ENCODE measurements around the gene CSRP1. TPM values are rescaled to one million over a fixed set of nuclear protein-coding genes. Genes with fewer than 3 reads are reported as not detected.

CSRP1 gene
- total and polyA plus RNA-seq, 2 donors = 719 to 4,390 TPM

DNA sequence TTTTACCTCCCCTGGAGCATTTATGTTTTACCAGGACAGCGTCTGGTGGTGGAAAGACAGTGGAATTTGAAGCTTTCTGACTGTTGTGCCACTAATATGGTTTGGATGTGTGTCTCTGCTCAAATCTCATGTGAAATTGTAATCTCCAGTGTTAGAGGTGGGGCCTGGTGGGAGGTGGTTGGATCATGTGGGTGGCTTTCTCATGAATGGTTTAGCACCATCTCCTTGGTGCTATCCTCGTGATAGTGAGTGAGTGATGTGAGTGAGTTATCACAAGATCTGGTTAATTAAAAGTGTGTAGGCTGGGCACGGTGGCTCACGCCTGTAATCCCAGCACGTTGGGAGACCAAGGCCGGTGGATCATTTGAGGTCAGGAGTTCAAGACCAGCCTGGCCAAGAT lies 61.6 kb downstream of the CSRP1 start:
- no peaks in the 10 kb centered on the region for H3K4me1 ChIP-seq (ENCODE audit: insufficient read depth)
- H3K36me3 ChIP-seq (ENCODE audit: insufficient read depth) = no peaks in the 10 kb centered on the region
- H3K27ac ChIP-seq (ENCODE audit: low read depth) = no peak overlapping the region
- 93% methylated on average over 6 of the region's 6 CpGs for WGBS
- DNase-seq (ENCODE audit: extremely low spot score) = no peak
- no peak overlapping the region for H3K4me3 ChIP-seq (ENCODE audit: low read depth, low read length)

- H3K36me3 ChIP-seq (ENCODE audit: insufficient read depth) = no peaks in the 10 kb centered on the region
- H3K4me3 ChIP-seq (ENCODE audit: low read depth, low read length) = no peak overlapping the region
- H3K4me1 ChIP-seq (ENCODE audit: insufficient read depth) = no peaks in the 10 kb centered on the region
- no peak overlapping the region for H3K27ac ChIP-seq (ENCODE audit: low read depth)
- no peak for DNase-seq (ENCODE audit: extremely low spot score)
- 80% methylated on average over 4 of the region's 4 CpGs for WGBS
Measured at GRCh38 chr1:201444792-201445191, 62.1 kb downstream of the CSRP1 start.

DNA sequence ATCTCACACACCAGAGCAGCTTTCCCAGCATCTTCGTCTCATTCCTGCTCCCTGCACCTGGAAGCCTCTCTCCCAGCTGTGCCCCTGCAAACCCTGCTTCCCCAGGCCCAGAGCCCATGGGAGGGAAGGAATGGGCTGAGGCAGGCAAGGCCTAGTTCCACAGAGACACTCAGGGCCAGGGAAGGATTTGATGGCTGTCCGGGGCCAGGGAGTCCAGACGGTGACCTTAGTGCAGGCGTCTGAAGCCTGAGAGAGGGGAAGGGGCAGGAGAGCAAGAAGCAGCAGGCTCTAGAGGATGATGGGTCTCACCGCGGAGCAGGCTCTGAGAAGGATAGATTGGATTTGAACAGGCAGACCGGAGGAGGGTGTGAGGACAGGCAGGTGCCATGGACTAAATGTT lies 63.2 kb downstream of the CSRP1 start:
- no peaks in the 10 kb centered on the region for H3K36me3 ChIP-seq (ENCODE audit: insufficient read depth)
- 92% methylated on average over 7 of the region's 7 CpGs for WGBS
- no peak overlapping the region for H3K4me3 ChIP-seq (ENCODE audit: low read depth, low read length)
- DNase-seq (ENCODE audit: extremely low spot score) = no peak
- H3K4me1 ChIP-seq (ENCODE audit: insufficient read depth) = no peaks in the 10 kb centered on the region
- no peak overlapping the region for H3K27ac ChIP-seq (ENCODE audit: low read depth)

- H3K36me3 ChIP-seq (ENCODE audit: insufficient read depth) = no peaks in the 10 kb centered on the region
- no peak overlapping the region for H3K27ac ChIP-seq (ENCODE audit: low read depth)
- no peaks in the 10 kb centered on the region for H3K4me1 ChIP-seq (ENCODE audit: insufficient read depth)
- WGBS = 82% methylated on average over 3 of the region's 3 CpGs
- no peak overlapping the region for H3K4me3 ChIP-seq (ENCODE audit: low read depth, low read length)
- no peak for DNase-seq (ENCODE audit: extremely low spot score)
Measured at GRCh38 chr1:201436969-201437368, 70.0 kb downstream of the CSRP1 start.

DNA sequence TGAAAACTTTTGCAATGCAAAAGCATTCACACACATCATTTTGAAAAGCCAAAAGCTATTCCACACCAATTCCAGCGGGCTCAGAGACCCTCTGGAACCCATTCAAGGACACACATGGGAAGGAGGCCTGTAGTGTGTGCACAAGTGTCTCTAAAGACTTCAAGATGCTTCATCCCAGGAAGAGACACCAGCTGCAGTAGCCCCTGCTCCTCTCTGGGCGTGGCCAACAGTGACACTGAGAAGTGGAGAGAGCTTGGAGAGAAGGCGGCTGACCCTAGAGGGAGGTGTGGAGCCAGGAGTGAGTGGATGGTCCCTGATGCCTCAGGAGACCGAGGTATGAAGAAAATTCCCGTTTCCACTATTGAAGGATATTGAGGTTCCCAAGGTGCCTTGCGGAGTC lies 70.5 kb downstream of the CSRP1 start:
- H3K36me3 ChIP-seq (ENCODE audit: insufficient read depth) = no peaks in the 10 kb centered on the region
- no peaks in the 10 kb centered on the region for H3K4me1 ChIP-seq (ENCODE audit: insufficient read depth)
- no peak overlapping the region for H3K4me3 ChIP-seq (ENCODE audit: low read depth, low read length)
- no peak overlapping the region for H3K27ac ChIP-seq (ENCODE audit: low read depth)
- 72% methylated on average over 6 of the region's 6 CpGs for WGBS
- no peak for DNase-seq (ENCODE audit: extremely low spot score)

- no peaks in the 10 kb centered on the region for H3K36me3 ChIP-seq (ENCODE audit: insufficient read depth)
- WGBS = 75% methylated on average over 3 of the region's 3 CpGs
- H3K4me3 ChIP-seq (ENCODE audit: low read depth, low read length) = no peak overlapping the region
- no peak for DNase-seq (ENCODE audit: extremely low spot score)
- no peak overlapping the region for H3K27ac ChIP-seq (ENCODE audit: low read depth)
- no peaks in the 10 kb centered on the region for H3K4me1 ChIP-seq (ENCODE audit: insufficient read depth)
Measured at GRCh38 chr1:201434266-201434665, 72.7 kb downstream of the CSRP1 start.

DNA sequence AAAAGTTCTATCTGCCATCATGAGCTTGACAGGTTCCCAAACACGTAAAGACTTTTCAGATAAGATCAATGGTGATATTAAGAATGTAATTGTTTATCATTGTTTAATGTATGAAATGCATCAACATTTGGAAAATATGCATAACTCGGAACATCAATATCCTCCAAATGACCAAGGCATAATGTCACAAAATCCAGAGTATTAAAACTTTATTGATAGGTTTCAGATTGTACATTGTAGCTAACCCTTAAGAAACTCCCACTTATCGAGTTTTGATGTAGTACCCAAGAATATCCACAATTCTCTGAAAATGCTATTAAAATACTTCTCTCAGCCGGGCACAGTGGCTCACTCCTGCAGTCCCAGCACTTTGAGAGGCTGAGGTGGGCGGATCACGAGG lies 73.3 kb downstream of the CSRP1 start:
- 82% methylated on average over 6 of the region's 6 CpGs for WGBS
- no peak for DNase-seq (ENCODE audit: extremely low spot score)
- no peaks in the 10 kb centered on the region for H3K36me3 ChIP-seq (ENCODE audit: insufficient read depth)
- H3K4me3 ChIP-seq (ENCODE audit: low read depth, low read length) = no peak overlapping the region
- no peak overlapping the region for H3K27ac ChIP-seq (ENCODE audit: low read depth)
- no peaks in the 10 kb centered on the region for H3K4me1 ChIP-seq (ENCODE audit: insufficient read depth)

Other genes with a start within 250 kb of the CSRP1 start
- 4.0 TPM for gene PKP1, start 223.6 kb downstream of the CSRP1 start, total RNA-seq
- gene PKP1, start 223.6 kb downstream of the CSRP1 start, polyA plus RNA-seq = 2.5 TPM
- 15.2 TPM for gene TNNT2, start 129.4 kb downstream of the CSRP1 start, total RNA-seq
- gene TNNT2, start 129.4 kb downstream of the CSRP1 start, polyA plus RNA-seq = 94.9 TPM
- gene LAD1, start 107.8 kb downstream of the CSRP1 start, total RNA-seq = 12.6 TPM
- gene LAD1, start 107.8 kb downstream of the CSRP1 start, polyA plus RNA-seq = 14.6 TPM
- gene TNNI1, start 85.4 kb downstream of the CSRP1 start, total RNA-seq = 21.3 TPM
- gene TNNI1, start 85.4 kb downstream of the CSRP1 start, polyA plus RNA-seq = not detected
- gene PHLDA3, start 37.9 kb downstream of the CSRP1 start, total RNA-seq = 15.2 TPM
- 134 TPM for gene PHLDA3, start 37.9 kb downstream of the CSRP1 start, polyA plus RNA-seq
- gene NAV1, start 32.0 kb upstream of the CSRP1 start, total RNA-seq = 27.5 TPM
- gene NAV1, start 32.0 kb upstream of the CSRP1 start, polyA plus RNA-seq = 19.0 TPM